AG10803 (cell line): Measurements from ENCODE around the gene R3HCC1L.

ENCODE experiments used
- DNase-seq: peaks from one replicate; pipeline ENCODE4 v3.0.0; 2010; ENCODE audit warnings: low read depth
- H3K4me3 ChIP-seq: 2 replicates; pipeline ENCODE4 v1.5.1; 2011; ENCODE audit warnings: mild to moderate bottlenecking, low read length, control low read depth
- TF ChIP-seq, protein P1 (sequence below): conservative IDR thresholded peaks from 2 replicates; pipeline ENCODE4 v1.5.1; 2011; ENCODE audit warnings: mild to moderate bottlenecking, low read length, control low read depth, inconsistent platforms

Gene R3HCC1L

DNA sequence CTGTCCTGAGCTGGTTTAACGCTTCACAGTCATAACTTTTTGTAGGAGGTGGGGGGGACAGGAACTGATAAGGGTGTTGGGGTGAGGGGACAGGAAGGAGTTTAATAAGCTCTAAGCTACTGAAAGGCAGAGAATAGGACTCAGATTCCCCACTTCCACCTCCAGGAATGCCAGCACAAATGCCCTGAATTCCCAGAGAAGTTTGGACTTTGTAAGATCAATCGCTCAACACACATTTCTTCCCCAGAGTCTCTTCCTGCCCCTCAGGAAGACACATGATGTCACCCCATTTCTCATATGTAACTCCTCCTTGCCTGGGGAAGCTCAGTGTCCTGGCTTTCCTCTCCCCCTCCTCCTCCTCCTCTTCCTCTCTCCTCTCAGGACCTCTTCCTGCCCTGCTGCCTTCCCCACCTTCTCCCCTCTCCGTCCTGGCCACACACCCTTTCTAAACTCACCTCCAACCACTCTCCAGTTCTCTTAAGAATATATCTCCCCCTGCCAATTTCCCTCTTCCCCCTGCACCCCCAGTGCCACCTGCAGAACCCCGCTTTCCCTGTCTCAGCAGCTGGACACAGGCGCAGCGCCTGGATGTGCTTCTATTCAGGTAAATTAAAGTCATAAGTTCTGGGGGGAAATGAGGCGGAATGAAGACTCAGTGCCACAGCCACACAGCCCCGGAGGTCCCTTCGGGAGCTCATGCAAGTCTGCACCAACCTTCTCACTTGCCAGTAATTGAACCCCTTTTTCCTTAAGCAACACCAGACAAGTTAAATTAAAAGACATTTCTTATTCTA lies 138.8 kb downstream of the R3HCC1L start:
- no peak for DNase-seq
- TF ChIP-seq, protein P1, sequence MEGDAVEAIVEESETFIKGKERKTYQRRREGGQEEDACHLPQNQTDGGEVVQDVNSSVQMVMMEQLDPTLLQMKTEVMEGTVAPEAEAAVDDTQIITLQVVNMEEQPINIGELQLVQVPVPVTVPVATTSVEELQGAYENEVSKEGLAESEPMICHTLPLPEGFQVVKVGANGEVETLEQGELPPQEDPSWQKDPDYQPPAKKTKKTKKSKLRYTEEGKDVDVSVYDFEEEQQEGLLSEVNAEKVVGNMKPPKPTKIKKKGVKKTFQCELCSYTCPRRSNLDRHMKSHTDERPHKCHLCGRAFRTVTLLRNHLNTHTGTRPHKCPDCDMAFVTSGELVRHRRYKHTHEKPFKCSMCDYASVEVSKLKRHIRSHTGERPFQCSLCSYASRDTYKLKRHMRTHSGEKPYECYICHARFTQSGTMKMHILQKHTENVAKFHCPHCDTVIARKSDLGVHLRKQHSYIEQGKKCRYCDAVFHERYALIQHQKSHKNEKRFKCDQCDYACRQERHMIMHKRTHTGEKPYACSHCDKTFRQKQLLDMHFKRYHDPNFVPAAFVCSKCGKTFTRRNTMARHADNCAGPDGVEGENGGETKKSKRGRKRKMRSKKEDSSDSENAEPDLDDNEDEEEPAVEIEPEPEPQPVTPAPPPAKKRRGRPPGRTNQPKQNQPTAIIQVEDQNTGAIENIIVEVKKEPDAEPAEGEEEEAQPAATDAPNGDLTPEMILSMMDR: no peak
- H3K4me3 ChIP-seq: no peak overlapping the region

DNA sequence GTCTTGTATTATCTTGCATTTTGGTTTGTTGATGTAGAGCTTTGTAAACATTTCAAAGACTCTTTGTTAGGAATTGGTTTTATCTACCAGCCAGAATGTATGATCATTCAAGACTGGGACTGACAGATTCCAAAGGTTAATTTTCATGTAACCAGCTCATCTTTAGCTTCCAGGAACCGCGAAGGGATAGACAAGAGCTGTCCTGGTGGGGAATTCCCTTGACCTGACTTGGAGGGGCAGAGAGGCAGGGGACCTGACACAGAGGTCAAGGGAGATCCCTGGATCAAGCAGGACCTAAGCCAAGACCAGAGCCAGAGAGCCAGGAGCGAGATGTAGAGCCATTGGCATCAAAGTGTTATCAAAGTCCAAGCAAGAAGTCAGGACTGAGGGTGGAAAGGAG lies 140.1 kb downstream of the R3HCC1L start:
- DNase-seq: no peak
- TF ChIP-seq, protein P1: no peak
- H3K4me3 ChIP-seq: no peak overlapping the region

DNA sequence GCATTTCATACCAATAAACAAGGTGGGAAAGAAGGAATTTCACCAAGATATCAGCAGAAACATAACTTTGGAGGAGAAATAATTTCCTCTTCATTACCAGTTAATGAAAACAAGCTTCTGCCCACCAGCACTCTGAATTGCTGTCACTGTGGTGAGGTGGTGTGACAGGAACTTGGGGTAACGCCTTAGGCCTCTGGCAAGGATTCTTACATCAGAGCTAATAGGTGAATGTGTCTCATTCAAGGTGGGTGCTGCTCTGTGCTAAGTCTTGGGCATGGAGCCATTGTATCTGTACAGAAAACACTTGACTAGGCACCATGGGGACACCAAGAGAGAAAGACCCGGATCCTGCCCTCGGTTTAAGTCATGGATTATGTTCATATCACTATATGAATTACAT lies 141.9 kb downstream of the R3HCC1L start:
- TF ChIP-seq, protein P1: no peak
- H3K4me3 ChIP-seq: no peak overlapping the region
- DNase-seq: no peak

DNA sequence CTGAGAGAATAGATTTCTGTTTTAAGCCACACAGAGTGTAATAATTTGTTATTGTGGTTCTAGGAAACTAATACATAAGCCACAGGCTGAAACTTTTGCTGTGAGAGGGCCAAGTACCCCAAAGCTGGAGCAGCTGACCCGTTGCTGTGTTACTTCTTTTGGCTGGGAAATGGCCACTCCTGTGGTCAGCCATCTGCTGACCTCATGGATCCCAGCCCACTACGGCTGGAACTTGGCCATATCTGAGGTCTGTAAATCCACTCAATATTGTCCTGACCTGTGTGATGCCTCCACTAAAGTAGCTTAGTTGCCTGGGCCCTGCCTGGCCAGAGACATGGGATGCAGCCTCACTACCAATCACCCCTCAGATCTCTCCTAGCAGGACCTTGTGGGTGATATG lies 151.0 kb downstream of the R3HCC1L start:
- H3K4me3 ChIP-seq: no peak overlapping the region
- TF ChIP-seq, protein P1: no peak
- DNase-seq: no peak

DNA sequence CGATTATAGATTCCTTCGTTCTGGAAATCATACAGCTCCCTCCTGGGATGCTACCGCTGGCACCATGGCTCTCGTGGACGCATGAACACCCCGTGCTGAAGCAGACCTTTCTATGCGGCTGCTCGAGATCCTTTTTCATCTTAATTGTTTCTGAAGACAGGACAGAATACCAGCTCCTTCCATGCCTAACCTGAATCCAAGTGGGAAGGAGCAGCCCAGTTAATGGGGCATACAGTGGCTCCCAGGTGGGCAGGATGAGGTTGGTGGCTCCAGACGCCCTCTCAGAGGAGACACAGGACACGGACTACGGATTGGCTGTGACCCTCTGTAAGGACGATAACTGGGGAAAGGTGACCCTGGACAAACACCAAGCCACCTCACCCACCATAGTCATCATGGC lies 152.0 kb downstream of the R3HCC1L start:
- no peak overlapping the region for H3K4me3 ChIP-seq
- DNase-seq: no peak
- TF ChIP-seq, protein P1: no peak

DNA sequence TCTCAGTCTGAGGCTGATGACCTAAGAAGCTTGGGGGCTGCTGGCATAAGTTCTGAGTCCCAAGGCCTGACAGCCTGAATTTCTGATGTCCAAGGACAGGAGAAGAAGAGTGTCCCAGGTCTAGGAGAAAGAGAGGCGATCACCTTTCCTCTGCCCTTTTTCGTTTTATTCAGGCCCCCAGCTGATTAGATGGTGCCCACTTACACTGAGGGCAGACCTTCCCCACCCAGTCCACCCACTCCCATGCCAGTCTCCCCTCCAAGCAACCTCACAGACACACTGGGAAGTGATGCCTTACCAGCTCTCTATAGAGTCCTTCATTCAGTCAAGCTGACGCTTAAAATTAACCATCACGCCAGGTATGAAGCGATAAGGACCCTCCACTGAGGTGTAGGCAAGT lies 152.9 kb downstream of the R3HCC1L start:
- TF ChIP-seq, protein P1: no peak
- no peak for DNase-seq
- H3K4me3 ChIP-seq: no peak overlapping the region

DNA sequence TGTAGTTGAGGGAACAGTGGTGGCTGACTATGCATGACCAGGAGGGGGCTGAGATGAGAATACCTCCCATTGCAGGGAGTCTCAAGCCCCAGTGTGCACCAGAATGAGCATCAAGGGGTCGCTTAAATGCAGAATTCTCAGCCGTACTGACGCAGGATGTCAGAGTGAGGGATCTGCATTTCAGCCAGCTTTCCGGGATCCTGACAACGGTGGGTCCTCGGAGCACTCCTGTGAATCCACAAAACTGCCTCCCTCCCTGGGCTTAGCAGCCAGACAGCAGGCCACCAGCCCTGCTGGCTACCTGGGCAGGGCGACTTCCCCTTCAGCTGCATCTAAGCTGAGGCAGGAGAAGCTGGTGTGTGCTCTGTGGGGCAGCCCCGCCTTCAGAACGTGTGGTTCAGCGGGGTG lies 155.3 kb downstream of the R3HCC1L start:
- TF ChIP-seq, protein P1: no peak
- no peak for DNase-seq

More for the DNA sequence above, 155.3 kb downstream of the R3HCC1L start:
- no peak overlapping the region for H3K4me3 ChIP-seq
